Embryonic facial prominence (tissue), 1 donor: ENCODE measurements around the gene PDE3A.

Experiments used
- DNase-seq: peaks from one replicate; pipeline ENCODE4 v3.0.0-alpha.2; 2016; ENCODE audit errors: extremely low spot score

PDE3A gene

GRCh38 chr12:20493934-20494333, 125.6 kb downstream of the PDE3A start:
- no peak for DNase-seq

- no peak for DNase-seq
These were observed 126.5 kb downstream of the PDE3A start for GRCh38 chr12:20494851-20495250.

- no peak for DNase-seq
These were observed 127.7 kb downstream of the PDE3A start for GRCh38 chr12:20495997-20496396.

GRCh38 chr12:20497707-20498106, 129.4 kb downstream of the PDE3A start:
- DNase-seq, result no peak

- DNase-seq, result no peak
These were observed 133.6 kb downstream of the PDE3A start for GRCh38 chr12:20501958-20502357.

- DNase-seq, result no peak
These were observed 135.5 kb downstream of the PDE3A start for GRCh38 chr12:20503858-20504257.

GRCh38 chr12:20505056-20505455, 136.7 kb downstream of the PDE3A start:
- no peak for DNase-seq

- DNase-seq, result peak; percentile 36
These were observed 138.7 kb downstream of the PDE3A start for GRCh38 chr12:20507056-20507455.

- no peak for DNase-seq
These were observed 139.4 kb downstream of the PDE3A start for GRCh38 chr12:20507711-20508110.

- DNase-seq, result no peak
These were observed 140.0 kb downstream of the PDE3A start for GRCh38 chr12:20508359-20508758.

- DNase-seq, result no peak
These were observed 140.6 kb downstream of the PDE3A start for GRCh38 chr12:20508962-20509361.

- DNase-seq, result no peak
These were observed 142.5 kb downstream of the PDE3A start for GRCh38 chr12:20510811-20511210.

- DNase-seq, result no peak
These were observed 144.9 kb downstream of the PDE3A start for GRCh38 chr12:20513189-20513588.

- no peak for DNase-seq
These were observed 146.3 kb downstream of the PDE3A start for GRCh38 chr12:20514598-20514997.

- DNase-seq, result no peak
These were observed 152.2 kb downstream of the PDE3A start for GRCh38 chr12:20520532-20520931.

- no peak for DNase-seq
These were observed 155.3 kb downstream of the PDE3A start for GRCh38 chr12:20523658-20524057.

GRCh38 chr12:20524113-20524512, 155.8 kb downstream of the PDE3A start:
- no peak for DNase-seq

GRCh38 chr12:20525064-20525610, 156.8 kb downstream of the PDE3A start:
- DNase-seq, result no peak

- DNase-seq, result peak; percentile 71
These were observed 159.3 kb downstream of the PDE3A start for GRCh38 chr12:20527417-20528163.

GRCh38 chr12:20528208-20528607, 159.9 kb downstream of the PDE3A start:
- no peak for DNase-seq

- no peak for DNase-seq
These were observed 177.9 kb downstream of the PDE3A start for GRCh38 chr12:20546267-20546666.

- no peak for DNase-seq
These were observed 179.7 kb downstream of the PDE3A start for GRCh38 chr12:20547816-20548575.

- DNase-seq, result no peak
These were observed 180.3 kb downstream of the PDE3A start for GRCh38 chr12:20548611-20549010.
